ENCODE data around the gene STAT1.

STAT1 gene

DNA sequence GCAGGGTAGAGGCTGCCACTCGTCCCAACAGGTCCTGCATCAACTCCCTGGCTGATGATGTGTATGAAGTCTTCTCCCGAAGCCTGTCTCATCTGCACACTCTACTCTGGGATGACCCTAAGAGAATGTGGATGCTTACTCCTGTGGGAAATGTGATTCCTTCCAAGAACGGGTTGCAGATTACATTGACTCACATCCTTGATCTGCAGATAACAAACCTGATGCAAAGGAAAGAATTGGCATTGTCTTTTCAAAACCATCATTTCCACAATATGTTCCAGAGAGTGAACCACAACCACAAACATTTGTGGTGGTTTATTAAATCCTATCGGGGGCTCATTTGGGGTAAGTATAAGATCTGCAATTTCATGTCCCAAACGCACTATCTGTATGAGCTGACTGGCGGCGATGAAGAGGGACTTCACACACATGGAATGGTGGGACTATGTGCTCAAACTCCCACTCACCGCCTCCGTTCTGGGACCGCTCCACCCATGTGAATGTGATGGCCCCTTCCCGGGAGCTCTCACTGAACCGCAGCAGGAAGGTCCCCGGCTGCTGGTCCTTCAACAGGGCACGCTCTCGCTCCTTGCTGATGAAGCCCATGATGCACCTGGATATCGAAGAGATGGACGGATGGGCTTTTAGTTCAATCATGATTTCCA is 35.5 kb downstream of the STAT1 start:
- H3K4me3 ChIP-seq = no peak overlapping the region
- no peak overlapping the region for H3K9ac ChIP-seq (ENCODE audit: insufficient read length)
- DNase-seq (ENCODE audit: low read depth, low spot score) = no peak
- H3K36me3 ChIP-seq (ENCODE audit: insufficient read depth, low read length) = peaks cover 70% of the 10 kb centered on the region
- TF ChIP-seq FOXP2 (optimal IDR thresholded peaks at IDR 0.05; ENCODE audit: control extremely low read depth, extremely low read length, insufficient read depth) (no peak), POLR2AphosphoS5 (IDR thresholded peaks at IDR 0.05; ENCODE audit: borderline replicate concordance, low read depth, low read length) (no peak), EZH2 (IDR thresholded peaks at IDR 0.05) (no peak)
- no peaks in the 10 kb centered on the region for H3K9me3 ChIP-seq (ENCODE audit: low read depth, low read length)
- H3K27ac ChIP-seq = no peak overlapping the region

DNA sequence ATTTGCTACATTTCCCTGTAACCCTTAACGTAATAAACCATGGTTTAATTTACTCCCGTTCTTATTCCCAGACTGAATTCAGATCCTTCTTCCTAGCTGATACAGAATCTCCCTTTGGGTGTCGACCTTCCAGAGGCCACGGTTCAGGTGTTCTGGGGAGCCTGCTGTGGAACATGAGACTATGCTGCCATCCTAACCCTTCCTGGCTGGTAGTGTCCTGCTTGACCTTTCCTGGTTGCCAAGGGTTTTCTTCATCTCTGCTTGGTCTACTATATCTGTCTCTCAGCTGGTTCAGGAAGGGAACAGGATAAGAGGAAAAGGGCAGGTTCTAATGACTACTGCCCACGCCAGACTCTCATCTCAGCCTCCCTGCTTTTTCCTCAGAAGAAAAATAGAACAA is 36.5 kb downstream of the STAT1 start:
- no peak for TF ChIP-seq FOXP2 (optimal IDR thresholded peaks at IDR 0.05; ENCODE audit: control extremely low read depth, extremely low read length, insufficient read depth)
- TF ChIP-seq EZH2 (IDR thresholded peaks at IDR 0.05) = no peak
- TF ChIP-seq POLR2AphosphoS5 (IDR thresholded peaks at IDR 0.05; ENCODE audit: borderline replicate concordance, low read depth, low read length) = no peak
- Histone ChIP-seq H3K36me3 (ENCODE audit: insufficient read depth, low read length) (peaks cover 70% of the 10 kb centered on the region), H3K9me3 (ENCODE audit: low read depth, low read length) (no peaks in the 10 kb centered on the region), H3K4me3 (no peak overlapping the region), H3K9ac (ENCODE audit: insufficient read length) (no peak overlapping the region), H3K27ac (no peak overlapping the region)
- DNase-seq (ENCODE audit: low read depth, low spot score) = no peak

DNA sequence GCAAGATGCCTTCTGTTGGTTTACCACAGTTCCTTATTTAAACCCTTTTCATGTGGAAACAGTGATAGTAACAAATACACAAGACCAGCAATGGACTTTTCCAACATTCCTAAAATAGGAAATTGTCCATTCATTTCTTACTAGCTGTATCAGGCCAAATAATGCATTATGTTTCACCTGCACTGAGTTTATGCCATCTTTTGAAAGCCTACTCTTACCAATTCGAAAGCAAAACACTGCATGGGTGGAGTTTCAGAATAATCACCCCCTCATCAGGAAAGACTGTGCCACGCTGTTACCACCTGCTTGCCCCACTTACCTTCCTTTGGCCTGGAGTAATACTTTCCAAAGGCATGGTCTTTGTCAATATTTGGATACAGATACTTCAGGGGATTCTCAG is 37.5 kb downstream of the STAT1 start:
- Histone ChIP-seq H3K9ac (ENCODE audit: insufficient read length) (no peak overlapping the region), H3K4me3 (no peak overlapping the region), H3K9me3 (ENCODE audit: low read depth, low read length) (no peaks in the 10 kb centered on the region), H3K36me3 (ENCODE audit: insufficient read depth, low read length) (peaks cover 68% of the 10 kb centered on the region), H3K27ac (no peak overlapping the region)
- DNase-seq (ENCODE audit: low read depth, low spot score) = no peak
- TF ChIP-seq FOXP2 (optimal IDR thresholded peaks at IDR 0.05; ENCODE audit: control extremely low read depth, extremely low read length, insufficient read depth) (no peak), EZH2 (IDR thresholded peaks at IDR 0.05) (no peak), POLR2AphosphoS5 (IDR thresholded peaks at IDR 0.05; ENCODE audit: borderline replicate concordance, low read depth, low read length) (no peak)

DNA sequence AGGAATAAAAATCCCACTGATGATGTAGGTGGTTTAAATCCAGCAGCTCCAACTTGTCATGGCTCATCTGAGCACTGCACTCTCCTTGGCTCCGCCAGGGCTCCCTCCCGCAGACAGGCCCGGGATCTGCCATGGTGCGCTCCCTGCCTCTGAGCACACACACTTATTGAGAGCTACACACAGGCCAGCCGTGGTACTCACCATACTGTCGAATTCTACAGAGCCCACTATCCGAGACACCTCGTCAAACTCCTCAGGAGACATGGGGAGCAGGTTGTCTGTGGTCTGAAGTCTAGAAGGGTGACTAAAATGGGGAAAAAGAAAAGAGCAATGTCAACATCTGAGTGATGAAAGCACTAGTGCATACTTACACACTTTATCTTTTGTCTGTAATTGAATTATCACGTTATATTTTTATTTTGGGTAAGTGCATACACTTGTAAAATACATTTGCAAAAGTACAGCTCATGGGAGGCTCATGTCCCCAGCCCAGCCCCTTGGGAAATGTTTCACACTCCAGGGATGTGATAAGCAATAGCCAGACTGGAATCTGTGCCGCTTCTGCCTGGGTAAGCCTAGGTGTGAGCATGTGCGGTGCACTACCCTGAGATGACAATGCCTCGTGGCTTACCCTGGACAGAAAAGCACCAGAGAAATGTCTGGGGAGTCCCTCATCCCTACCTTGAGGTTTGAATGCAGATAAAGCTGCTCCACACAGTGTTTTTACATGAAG is 39.2 kb downstream of the STAT1 start:
- Histone ChIP-seq H3K4me3 (no peak overlapping the region), H3K27ac (peak overlapping the region; percentile 77; the same call in 1 of the 2 replicates), H3K9me3 (ENCODE audit: low read depth, low read length) (no peaks in the 10 kb centered on the region), H3K9ac (ENCODE audit: insufficient read length) (no peak overlapping the region), H3K36me3 (ENCODE audit: insufficient read depth, low read length) (peaks cover 83% of the 10 kb centered on the region)
- DNase-seq (ENCODE audit: low read depth, low spot score) = no peak
- TF ChIP-seq POLR2AphosphoS5 (IDR thresholded peaks at IDR 0.05; ENCODE audit: borderline replicate concordance, low read depth, low read length) = no peak
- no peak for TF ChIP-seq FOXP2 (optimal IDR thresholded peaks at IDR 0.05; ENCODE audit: control extremely low read depth, extremely low read length, insufficient read depth)
- TF ChIP-seq EZH2 (IDR thresholded peaks at IDR 0.05) = no peak

DNA sequence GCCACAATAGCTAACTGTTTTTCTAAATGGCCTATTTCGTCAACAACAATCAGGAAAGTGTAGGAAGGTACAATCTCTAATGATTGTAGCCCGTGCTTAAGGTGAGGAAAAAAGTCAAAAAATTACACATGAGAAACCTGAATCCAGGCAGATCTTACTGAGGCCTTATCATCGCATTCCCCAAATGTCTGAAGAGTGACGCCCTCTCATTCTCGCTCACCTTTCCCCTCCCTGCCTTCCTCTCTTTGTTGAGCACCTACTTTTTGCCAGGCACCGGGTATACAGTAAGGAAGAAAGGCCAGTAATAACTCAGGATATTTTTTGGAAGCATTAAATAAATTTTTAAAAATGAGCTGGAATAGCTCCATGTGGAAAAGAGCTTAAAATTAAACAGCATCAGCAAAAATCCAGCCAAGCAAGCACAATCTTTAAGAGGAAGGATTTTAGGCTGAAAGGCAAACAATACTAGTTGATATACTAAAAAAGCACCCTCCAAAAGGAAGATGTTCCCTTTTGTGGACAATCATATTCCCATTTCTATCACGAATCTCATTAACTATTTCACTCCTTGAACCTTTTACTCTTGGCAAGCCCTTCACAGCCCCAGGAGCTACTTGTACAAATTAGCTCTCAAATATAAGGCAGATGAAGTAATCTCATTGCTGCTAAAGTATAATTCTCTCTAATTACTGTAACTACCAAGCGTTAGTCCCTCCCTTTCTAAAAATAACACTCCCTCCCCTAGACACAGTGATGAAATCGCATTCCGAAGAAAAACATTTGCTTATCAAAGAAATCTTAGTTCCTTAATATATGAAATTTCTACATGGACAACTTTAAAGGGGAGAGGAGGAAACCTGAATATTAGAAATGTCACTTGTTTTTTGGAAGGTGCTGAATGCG is 40.0 kb downstream of the STAT1 start:
- Histone ChIP-seq H3K36me3 (ENCODE audit: insufficient read depth, low read length) (peaks cover 82% of the 10 kb centered on the region), H3K9ac (ENCODE audit: insufficient read length) (no peak overlapping the region), H3K4me3 (no peak overlapping the region), H3K9me3 (ENCODE audit: low read depth, low read length) (no peaks in the 10 kb centered on the region), H3K27ac (peak overlapping the region; percentile 77)
- TF ChIP-seq FOXP2 (optimal IDR thresholded peaks at IDR 0.05; ENCODE audit: control extremely low read depth, extremely low read length, insufficient read depth) (no peak), EZH2 (IDR thresholded peaks at IDR 0.05) (no peak), POLR2AphosphoS5 (IDR thresholded peaks at IDR 0.05; ENCODE audit: borderline replicate concordance, low read depth, low read length) (no peak)
- DNase-seq (ENCODE audit: low read depth, low spot score) = no peak

DNA sequence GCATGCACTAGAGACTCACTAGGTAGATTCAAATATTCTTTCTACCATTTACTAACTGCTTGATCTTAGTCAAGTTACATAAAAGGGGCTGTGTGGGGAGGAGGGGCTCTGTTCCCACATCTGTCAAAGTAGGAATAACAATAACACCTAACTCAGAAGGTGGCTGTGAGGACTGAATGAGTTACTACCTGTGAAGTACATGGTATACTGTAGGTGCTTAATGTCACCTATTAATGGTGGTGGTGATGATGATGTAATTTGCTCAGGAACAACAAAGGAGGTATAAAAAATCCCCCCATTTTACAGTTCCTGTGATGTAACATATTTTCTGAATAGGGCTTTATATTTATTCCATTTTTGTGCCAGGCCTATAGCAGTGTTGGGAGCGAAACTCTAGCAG is 40.7 kb downstream of the STAT1 start:
- Histone ChIP-seq H3K9me3 (ENCODE audit: low read depth, low read length) (no peaks in the 10 kb centered on the region), H3K36me3 (ENCODE audit: insufficient read depth, low read length) (peaks cover 79% of the 10 kb centered on the region), H3K9ac (ENCODE audit: insufficient read length) (no peak overlapping the region), H3K4me3 (no peak overlapping the region), H3K27ac (no peak overlapping the region)
- TF ChIP-seq FOXP2 (optimal IDR thresholded peaks at IDR 0.05; ENCODE audit: control extremely low read depth, extremely low read length, insufficient read depth) (no peak), EZH2 (IDR thresholded peaks at IDR 0.05) (no peak), POLR2AphosphoS5 (IDR thresholded peaks at IDR 0.05; ENCODE audit: borderline replicate concordance, low read depth, low read length) (no peak)
- DNase-seq (ENCODE audit: low read depth, low spot score) = no peak

DNA sequence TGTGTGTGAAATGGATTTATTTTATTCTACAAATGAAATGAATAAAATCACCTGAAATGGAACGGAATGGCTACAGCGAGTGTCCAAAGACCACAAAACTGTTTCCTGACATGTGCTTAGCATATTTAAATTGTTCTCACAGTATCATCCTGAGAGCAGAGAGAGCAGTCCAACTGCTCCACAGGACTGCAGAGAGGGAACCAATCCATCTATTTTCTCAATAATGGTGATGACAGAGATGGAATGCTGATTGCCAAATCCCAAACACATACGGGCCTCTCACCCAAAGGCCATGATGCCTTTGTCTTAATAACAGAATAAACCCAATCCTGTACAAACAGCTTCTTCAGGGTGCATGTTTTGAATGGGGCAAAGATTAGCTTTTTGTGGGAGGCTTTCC is 41.1 kb downstream of the STAT1 start:
- no peak for DNase-seq (ENCODE audit: low read depth, low spot score)
- Histone ChIP-seq H3K9ac (ENCODE audit: insufficient read length) (no peak overlapping the region), H3K4me3 (no peak overlapping the region), H3K9me3 (ENCODE audit: low read depth, low read length) (no peaks in the 10 kb centered on the region), H3K36me3 (ENCODE audit: insufficient read depth, low read length) (peaks cover 82% of the 10 kb centered on the region), H3K27ac (no peak overlapping the region)
- TF ChIP-seq POLR2AphosphoS5 (IDR thresholded peaks at IDR 0.05; ENCODE audit: borderline replicate concordance, low read depth, low read length) (no peak), FOXP2 (optimal IDR thresholded peaks at IDR 0.05; ENCODE audit: control extremely low read depth, extremely low read length, insufficient read depth) (no peak), EZH2 (IDR thresholded peaks at IDR 0.05) (no peak)

DNA sequence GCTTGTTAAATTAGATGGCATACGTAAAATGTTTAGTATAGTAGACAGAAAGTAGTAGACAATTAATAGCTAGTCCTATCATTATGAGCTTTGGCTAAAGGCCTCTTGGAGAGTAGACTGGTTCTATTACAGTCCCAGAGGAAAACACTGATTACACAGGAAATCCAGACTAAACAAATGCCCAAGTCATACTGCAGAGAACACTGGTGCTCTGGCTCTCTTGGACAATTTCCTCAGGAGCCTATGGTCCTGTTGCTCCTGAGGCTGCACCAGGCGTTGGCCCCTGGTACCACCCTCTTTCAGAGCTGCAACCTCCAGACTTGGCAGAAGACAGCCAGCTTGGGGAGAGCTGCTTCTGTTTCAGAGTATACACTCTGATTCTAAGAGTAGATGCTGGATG is 41.8 kb downstream of the STAT1 start:
- no peak overlapping the region for H3K9ac ChIP-seq (ENCODE audit: insufficient read length)
- H3K4me3 ChIP-seq = no peak overlapping the region
- H3K9me3 ChIP-seq (ENCODE audit: low read depth, low read length) = no peaks in the 10 kb centered on the region
- no peak for DNase-seq (ENCODE audit: low read depth, low spot score)
- H3K36me3 ChIP-seq (ENCODE audit: insufficient read depth, low read length) = peaks cover 85% of the 10 kb centered on the region
- H3K27ac ChIP-seq = no peak overlapping the region
- no peak for TF ChIP-seq FOXP2 (optimal IDR thresholded peaks at IDR 0.05; ENCODE audit: control extremely low read depth, extremely low read length, insufficient read depth)
- no peak for TF ChIP-seq POLR2AphosphoS5 (IDR thresholded peaks at IDR 0.05; ENCODE audit: borderline replicate concordance, low read depth, low read length)
- no peak for TF ChIP-seq EZH2 (IDR thresholded peaks at IDR 0.05)
